Panc1 (cell line): ENCODE measurements around the gene ACVR1B. TPM values are rescaled to one million over a fixed set of nuclear protein-coding genes. Genes with fewer than 3 reads are reported as not detected.

ENCODE experiments used
- ATAC-seq: fragments of 200-7000 bp; cut with Tn5 transposase; 2 replicates; pipeline ENCODE4 v1.9.1; 2020; ENCODE audit warnings: mild to moderate bottlenecking, moderate library complexity
- BruUV-seq: library from RNA; stranded (reverse); fragments of 400-500 nt; replicated peaks from 2 replicates; lab custom pipeline; 2021; lab: Mats Ljungman, UMichigan
- CTCF ChIA-PET: fragments of 300-600 bp; sonication (Branson Sonifier 250); formaldehyde crosslinking; loops from one replicate; lab custom pipeline; 2022; ENCODE audit warnings: antibody characterized with exemption; lab: Charles Lee
- POLR2A ChIA-PET: fragments of 300-600 bp; sonication (Branson Sonifier 250); formaldehyde crosslinking; loops from one replicate; lab custom pipeline; 2022; ENCODE audit warnings: antibody characterized with exemption; lab: Charles Lee
- DNase-seq: peaks from one replicate; pipeline ENCODE4 v3.0.0-alpha.2; 2010; ENCODE audit warnings: low read depth, low spot score
- H3K27ac ChIP-seq: 2 replicates; pipeline ENCODE4 v1.5.1; 2011; ENCODE audit warnings: mild to moderate bottlenecking, low read length, inconsistent platforms
- H3K27me3 ChIP-seq: fragments of 200-500 bp; sonication (Bioruptor generic); 2 replicates; pipeline ENCODE4 v1.6.0; 2014; ENCODE audit warnings: low read length, inconsistent platforms; ENCODE audit not compliant: control insufficient read depth, insufficient read depth
- H3K36me3 ChIP-seq: fragments of 200-500 bp; sonication (Bioruptor generic); 2 replicates; pipeline ENCODE4 v1.5.1; 2014; ENCODE audit warnings: inconsistent platforms, mild to moderate bottlenecking, low read length, moderate library complexity; ENCODE audit not compliant: control insufficient read depth, insufficient read depth
- H3K4me1 ChIP-seq: 2 replicates; pipeline ENCODE4 v1.5.1; 2011; ENCODE audit warnings: inconsistent platforms, mild to moderate bottlenecking, low read length, moderate library complexity; ENCODE audit not compliant: control insufficient read depth, insufficient read depth
- H3K4me3 ChIP-seq, 2 experiments: 2 replicates each; pipeline ENCODE4 v1.5.1; 2011 to 2012; ENCODE audit warnings: low read depth in 2 of 2, low read length in 2 of 2, mild to moderate bottlenecking in 2 of 2, inconsistent platforms in 1 of 2, moderate library complexity in 1 of 2
- H3K9me3 ChIP-seq: fragments of 200-500 bp; sonication (Bioruptor generic); 2 replicates; pipeline ENCODE4 v1.5.1; 2014; ENCODE audit warnings: low read depth, mild to moderate bottlenecking, inconsistent platforms, low read length, moderate library complexity; ENCODE audit not compliant: control insufficient read depth, insufficient read depth
- CTCF ChIP-seq: fragments of 450-650 bp; IDR thresholded peaks from 2 replicates; pipeline ENCODE4 v1.5.1; 2017; ENCODE audit warnings: mild to moderate bottlenecking
- POLR2AphosphoS5 ChIP-seq: IDR thresholded peaks from 2 replicates; pipeline ENCODE4 v1.6.1; 2012; ENCODE audit warnings: mild to moderate bottlenecking, low read depth, low read length, moderate library complexity
- REST ChIP-seq, 2 experiments: IDR thresholded peaks; 2 replicates each; pipeline ENCODE4 v1.6.1; 2011 to 2012; ENCODE audit warnings: low read depth in 2 of 2, control low read depth in 1 of 2, low read length in 1 of 2, mild to moderate bottlenecking in 1 of 2, moderate library complexity in 1 of 2; ENCODE audit not compliant: insufficient read depth in 1 of 2
- SIN3A ChIP-seq: IDR thresholded peaks from 2 replicates; pipeline ENCODE4 v1.6.1; 2012; ENCODE audit warnings: low read depth, mild to moderate bottlenecking, low read length, moderate library complexity, borderline replicate concordance; ENCODE audit not compliant: insufficient read depth
- TCF7L2 ChIP-seq: IDR thresholded peaks from 2 replicates; pipeline ENCODE4 v1.6.1; 2011; ENCODE audit warnings: mild to moderate bottlenecking, low read depth, low read length, inconsistent platforms
- in situ Hi-C: cut with HindIII; loops from 2 replicates; pipeline ENCODE4 v1.10.0; 2016; ENCODE audit warnings: low sequenced_read_pairs, low pct_unique_long_range_greater_than_20kb
- intact Hi-C: fragments of 100-400 bp; cut with micrococcal nuclease; formaldehyde crosslinking; loops from one replicate; pipeline ENCODE4 v1.10.0; 2022; ENCODE audit not compliant: unreplicated experiment
- total RNA-seq: library from RNA; stranded (reverse); gene quantifications from one replicate; pipeline ENCODE4 v1.2.1, GENCODE V29; 2021; ENCODE audit not compliant: unreplicated experiment

The ACVR1B gene
- total RNA-seq, 1 experiment from 2014 or later: 23.0 TPM

- peak overlapping the region; percentile 52 to 73 for H3K4me3 ChIP-seq
- CTCF ChIA-PET: interaction anchor here (0.6 to 5.8 kb wide), 5 partner anchors 10 to 625 kb away, joined by 3 to 62 read pairs (median 5); no protein-coding TSS in a partner anchor
- no peaks in the 10 kb centered on the region for H3K36me3 ChIP-seq
- 0 out of 2 replicates have a peak overlapping the region, but pooled peaks have one; percentile 42 for H3K27ac ChIP-seq
- H3K4me1 ChIP-seq: peaks cover 6% of the 10 kb centered on the region
- in situ Hi-C loops (no loop called here), intact Hi-C loops (no loop called here)
- H3K9me3 ChIP-seq: no peaks in the 10 kb centered on the region
- BruUV-seq: no TSS peak
- no peaks in the 10 kb centered on the region for H3K27me3 ChIP-seq
- POLR2A ChIA-PET: interaction anchor here (1.0 kb wide), 2 partner anchors 18 to 30 kb away, joined by 3 read pairs; no protein-coding TSS in a partner anchor
- TF ChIP-seq CTCF (no peak), TCF7L2 (no peak), POLR2AphosphoS5 (no peak), SIN3A (0 out of 2 replicates have a peak, but pooled peaks have one; percentile 5), REST (IDR thresholded peaks at IDR 0.05; ENCODE audit: insufficient read depth in 1 of 2, low read depth in 2 of 2, low read length in 1 of 2) (no peak)
- DNase-seq (no peak), ATAC-seq (peak; percentile 83)
Observed at GRCh38 chr12:52022841-52023181, 71.3 kb downstream of the ACVR1B start.

DNA sequence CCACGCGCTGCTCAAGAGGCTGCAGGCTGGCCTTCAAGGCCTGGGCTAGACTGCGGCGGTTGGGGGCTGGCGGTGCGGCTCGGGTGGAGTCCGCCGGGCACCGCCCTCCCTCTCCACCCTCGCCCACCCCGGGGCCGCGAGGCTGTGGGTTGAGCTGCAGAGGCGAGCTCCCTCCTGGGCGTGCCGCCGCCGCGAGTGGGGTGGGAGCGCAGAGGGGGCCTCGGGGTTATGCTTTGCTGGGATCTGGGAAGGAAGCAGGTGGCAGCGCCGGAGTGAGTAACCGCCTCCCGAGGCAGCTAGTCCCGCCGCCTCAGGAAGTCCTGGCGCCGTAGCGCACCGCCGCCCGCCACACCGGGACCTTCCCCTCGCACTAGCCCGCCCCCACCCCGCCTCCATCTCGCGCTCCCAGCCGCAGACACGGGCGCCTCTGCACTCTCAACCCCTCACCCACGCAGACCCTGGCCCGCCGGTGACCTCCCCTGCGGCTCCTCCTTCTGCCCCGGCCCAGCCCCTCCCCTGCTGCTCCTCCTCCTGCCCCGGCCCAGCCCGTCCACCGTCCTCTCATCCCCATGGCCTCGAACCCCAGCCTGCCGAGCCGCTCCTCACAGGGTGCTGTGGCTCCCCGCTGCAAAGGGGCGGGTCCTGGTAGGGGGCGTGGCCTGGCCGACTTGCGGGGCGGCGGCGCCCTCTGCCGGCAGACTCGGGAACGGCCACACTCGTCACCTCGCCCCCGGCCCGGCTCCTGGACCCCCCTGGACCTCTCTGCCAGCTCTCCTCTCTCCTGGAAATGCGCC is 71.9 kb downstream of the ACVR1B start:
- no TSS peak for BruUV-seq
- Histone ChIP-seq H3K4me1 (peaks cover 6% of the 10 kb centered on the region), H3K36me3 (no peaks in the 10 kb centered on the region), H3K27ac (peak overlapping the region; percentile 57; the same call in 1 of the 2 replicates), H3K4me3 (peak overlapping the region; percentile 52 to 73), H3K9me3 (no peaks in the 10 kb centered on the region), H3K27me3 (no peaks in the 10 kb centered on the region)
- POLR2A ChIA-PET: interaction anchor here (0.6 to 1.0 kb wide), 5 partner anchors 16 to 1298 kb away, joined by 3 to 15 read pairs (median 4); no protein-coding TSS in a partner anchor
- TF ChIP-seq TCF7L2: no peak
- TF ChIP-seq REST (IDR thresholded peaks at IDR 0.05; ENCODE audit: insufficient read depth in 1 of 2, low read depth in 2 of 2, low read length in 1 of 2): peak in 1 of 2 experiments; percentile 61; a peak in 1 of 4 replicates
- peak; percentile 99 for TF ChIP-seq CTCF
- no peak for TF ChIP-seq SIN3A
- no peak for TF ChIP-seq POLR2AphosphoS5
- DNase-seq: no peak
- intact Hi-C loops: no loop called here
- peak; percentile 81 for ATAC-seq
- CTCF ChIA-PET: interaction anchor here (0.6 to 5.8 kb wide), 9 partner anchors 9 to 625 kb away, joined by 3 to 62 read pairs (median 7); no protein-coding TSS in a partner anchor
- in situ Hi-C loops: no loop called here
